HG02970 (cell line): Measurements from ENCODE around the gene TPRG1L.

Source experiments
- ATAC-seq: cut with Tn5 transposase; IDR thresholded peaks from one replicate; pipeline ENCODE4 v1.9.1; 2021; ENCODE audit warnings: mild to moderate bottlenecking, moderate library complexity, moderate number of reproducible peaks; ENCODE audit not compliant: unreplicated experiment, low FRiP score

Gene TPRG1L

DNA sequence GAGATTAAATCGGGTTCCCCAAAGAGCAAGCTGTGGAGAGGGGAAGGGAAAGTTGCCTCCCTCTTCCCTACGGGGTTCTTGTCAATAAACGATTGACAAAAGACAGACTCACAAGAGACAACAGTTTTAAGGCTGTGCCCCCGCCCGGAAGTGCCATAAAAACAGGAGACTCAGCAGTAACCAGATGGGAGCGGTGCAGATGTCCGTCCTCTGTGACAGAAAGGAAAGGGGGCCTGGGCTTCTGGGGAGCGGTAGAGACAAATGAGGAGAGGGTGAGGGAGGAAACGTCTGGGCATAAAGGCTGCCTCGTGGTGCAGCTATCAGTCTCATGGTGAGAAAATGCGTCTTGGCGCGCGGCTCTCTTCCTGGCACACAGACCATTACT is 33.4 kb downstream of the TPRG1L start:
- ATAC-seq, result no peak

DNA sequence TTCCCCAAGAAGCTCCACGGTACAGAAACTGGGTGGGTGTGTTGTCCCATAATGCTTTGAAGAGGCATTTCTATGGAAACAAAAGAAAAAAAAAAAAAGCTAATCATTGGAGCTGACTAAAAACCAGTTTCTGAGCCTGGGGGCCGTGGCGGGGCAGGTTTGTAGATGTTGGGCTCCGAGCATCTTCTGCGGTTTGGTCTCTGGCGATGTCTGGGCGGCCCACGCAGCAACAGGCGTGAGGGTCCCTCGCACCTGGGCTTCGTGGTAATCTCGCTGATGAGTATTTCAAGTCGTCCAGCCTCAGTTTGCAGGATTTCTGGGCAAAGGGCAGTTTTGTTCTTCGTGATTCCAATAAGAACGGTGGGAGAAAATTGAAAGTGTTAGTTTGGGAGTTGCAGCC is 34.3 kb downstream of the TPRG1L start:
- ATAC-seq, result no peak

DNA sequence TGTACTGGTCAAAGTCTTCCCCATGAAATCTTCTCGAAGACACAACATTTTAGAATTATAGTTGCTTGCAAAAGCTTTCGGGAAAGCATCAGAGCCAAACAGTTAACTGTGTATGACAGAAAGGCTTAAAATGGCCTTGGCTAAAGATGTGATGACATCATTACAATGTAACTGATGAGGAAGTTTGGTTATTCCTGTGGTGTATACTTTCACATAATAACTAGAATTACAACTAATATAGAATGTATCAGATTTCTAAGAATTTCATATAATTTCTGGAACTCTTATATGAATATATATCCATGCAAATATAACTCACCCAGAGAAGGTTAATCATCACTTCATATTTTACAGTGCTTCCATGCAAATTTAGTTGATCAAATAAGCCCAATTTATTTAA is 35.9 kb downstream of the TPRG1L start:
- ATAC-seq, result no peak

DNA sequence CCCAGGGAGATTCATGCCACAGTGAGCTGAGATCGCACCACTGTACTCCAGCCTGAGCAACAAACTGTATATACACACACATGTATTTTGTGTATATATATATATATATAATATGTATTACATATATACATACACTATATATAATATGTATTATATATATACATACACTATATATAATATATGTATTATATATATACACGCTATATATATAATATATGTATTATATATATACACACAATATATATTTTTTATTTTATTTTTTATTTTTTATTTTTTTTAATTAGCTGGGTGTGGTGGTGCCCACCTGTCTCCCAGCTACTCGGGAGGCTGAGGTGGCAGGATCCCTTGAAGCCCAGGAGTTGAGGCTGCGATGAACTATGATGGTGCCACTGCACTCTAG is 36.8 kb downstream of the TPRG1L start:
- ATAC-seq, result no peak

DNA sequence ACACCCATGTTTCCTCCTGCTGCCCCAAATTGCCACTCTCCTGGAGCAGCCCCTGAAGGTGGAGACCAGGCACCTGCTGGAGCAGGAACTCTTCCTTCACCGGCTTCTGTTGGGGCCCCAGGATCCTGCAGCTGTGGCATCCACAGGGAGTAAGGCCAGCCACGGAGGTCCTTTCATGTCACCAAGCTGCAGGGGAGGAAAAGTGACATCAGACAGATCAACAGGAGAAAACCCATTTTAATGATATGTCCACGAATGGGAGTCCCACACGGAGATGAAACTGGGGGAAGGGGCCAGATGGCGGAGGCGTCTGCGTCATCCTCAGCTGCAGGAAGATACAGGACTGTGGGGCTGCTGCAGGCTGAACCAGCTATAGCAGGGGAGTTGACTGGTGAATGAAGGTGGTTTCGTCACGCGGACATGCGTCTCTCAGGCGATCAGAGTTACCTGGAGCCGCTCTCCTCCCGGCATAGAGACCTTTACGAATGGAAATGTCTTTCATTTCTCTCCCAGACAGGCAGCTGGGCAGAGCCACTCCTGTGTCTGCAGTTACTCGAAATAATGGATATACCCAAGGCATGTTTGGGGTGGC is 37.4 kb downstream of the TPRG1L start:
- ATAC-seq, result no peak

DNA sequence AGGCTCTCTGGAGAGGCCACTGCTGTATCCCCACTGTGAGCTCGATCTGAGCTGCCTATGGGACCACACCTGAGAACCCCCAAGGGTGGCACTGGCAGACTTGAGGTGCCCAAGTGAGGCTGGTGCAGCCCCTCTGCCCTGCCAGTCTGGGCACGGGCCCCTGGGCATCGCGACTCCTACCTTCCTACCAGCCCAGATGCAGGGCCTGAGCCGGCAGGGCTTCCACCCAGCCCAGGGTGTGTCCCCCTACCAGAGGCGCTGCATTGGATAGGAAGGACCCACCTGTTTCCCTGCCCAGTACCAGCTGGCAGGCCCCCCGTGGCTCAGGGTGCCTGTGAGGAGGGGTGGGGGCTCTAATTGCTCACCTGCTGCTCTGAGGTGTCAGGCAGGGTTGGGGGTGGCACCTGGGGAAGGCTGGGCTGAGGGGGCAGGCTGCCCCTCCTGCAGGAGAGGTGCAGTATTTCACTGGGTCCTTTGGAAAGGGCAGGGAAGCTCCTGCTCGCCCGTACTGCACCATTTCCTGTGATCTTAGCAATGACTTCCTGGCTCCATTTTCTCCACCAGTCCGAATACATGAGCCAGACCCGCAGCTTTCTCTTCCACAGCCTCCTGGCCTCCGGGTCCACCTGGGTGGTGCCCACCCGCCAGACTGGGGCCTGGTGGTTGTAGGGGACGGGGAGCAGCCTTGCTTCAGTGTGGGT is 39.3 kb downstream of the TPRG1L start:
- ATAC-seq, result no peak

DNA sequence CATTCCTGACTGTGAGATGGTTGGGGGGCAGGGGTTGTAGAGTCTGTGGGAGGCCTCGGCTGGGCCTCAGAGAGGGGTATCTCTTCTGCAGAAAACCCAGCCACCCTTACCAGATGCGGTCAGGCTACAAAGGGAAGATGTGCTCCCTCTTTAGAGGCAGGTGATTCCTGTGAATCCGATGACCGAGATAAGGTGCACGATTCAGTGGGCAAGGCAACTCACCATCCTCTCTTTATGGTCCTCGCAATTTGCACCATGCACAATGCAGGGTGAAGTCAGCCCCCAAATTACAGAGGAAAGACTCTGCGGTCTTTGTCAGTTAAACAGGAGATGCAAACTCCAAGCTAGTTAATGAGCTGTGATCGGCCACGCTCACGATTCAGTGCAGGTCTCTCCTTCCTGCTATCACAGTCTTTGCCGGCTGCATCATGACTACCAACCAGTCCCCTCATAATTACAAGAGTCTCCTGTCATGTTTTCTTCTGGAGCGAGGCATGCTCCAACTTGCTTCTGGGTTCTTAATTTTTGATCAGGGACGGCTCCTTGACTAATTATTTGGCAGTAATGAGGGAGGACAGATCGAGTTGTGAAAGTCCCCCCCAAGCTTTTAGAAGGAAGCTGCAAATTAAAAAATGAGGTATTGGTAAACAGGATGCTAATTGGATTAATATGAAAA is 40.0 kb downstream of the TPRG1L start:
- no peak for ATAC-seq

DNA sequence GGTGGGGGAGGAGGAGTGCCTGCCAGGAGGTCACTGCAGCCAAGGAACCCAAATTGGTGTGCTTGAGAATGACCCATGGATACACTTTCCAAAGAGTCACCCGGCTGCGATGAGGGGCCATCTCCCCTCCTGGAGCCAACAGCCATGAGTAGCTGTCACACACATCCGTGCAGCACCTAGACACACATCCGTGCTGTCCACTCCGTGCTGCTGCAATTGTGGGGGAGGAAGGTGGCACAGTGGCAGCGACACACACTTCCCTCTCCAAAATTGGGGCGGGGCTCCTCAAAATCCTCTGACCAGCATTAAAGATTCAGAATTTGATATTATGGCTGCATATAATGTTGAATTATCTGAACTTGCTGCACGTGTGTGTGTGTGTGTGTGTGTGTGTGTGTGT is 43.3 kb downstream of the TPRG1L start:
- no peak for ATAC-seq

DNA sequence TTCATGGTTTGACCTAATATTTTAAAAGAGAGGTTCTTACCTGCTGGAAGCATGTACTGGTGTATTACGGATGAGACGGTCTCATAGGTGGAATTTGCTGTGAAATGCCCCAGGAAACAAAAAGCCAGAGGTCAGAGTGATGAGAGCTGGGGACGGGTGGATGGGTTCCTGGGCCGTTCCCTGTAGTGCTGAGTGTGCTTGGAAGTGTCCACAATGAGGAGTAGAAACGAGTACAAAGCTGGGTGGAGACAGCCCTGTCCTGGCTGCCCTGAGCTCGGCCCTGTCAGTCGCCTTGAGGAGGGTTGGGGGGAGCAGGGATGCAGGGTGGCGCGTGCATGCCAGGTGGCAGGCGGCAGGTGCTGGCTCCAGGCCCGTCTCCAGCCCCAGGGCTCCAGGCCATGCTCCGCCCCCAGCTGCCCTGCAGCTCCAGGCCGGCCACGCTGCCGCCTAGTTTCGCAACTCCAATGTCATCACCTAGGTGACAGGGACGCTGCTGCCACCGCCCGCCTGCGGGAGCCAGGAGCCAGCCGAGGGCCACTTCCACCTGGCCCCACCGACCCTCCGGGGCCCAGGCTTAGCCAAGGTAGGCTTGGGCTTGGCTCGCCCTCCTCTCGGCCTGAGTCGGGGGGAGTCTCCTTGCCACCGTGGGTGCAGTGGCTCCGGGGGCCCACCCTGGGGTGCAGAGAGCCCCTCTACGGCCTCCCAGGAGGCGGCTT is 43.9 kb downstream of the TPRG1L start:
- ATAC-seq, result no peak

DNA sequence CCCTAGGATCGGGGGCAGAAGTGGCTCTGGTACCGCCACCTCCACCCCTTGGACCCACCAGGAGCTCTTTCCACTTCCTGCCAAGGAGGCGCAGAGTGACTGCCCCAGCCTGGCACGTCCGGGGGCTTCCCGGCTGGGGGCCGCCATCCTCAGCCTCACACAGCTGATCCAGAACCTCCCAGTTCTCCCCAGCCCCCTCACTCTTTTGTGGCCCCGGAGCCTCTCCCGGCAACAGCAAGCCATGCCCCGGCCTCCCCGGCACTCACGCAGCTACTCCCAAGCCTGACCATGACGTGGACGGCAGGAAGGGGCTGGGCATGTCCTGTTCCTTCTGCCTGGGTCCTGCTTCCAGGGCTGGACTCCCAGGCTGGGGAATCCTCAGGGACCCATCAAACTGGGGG is 44.6 kb downstream of the TPRG1L start:
- no peak for ATAC-seq

DNA sequence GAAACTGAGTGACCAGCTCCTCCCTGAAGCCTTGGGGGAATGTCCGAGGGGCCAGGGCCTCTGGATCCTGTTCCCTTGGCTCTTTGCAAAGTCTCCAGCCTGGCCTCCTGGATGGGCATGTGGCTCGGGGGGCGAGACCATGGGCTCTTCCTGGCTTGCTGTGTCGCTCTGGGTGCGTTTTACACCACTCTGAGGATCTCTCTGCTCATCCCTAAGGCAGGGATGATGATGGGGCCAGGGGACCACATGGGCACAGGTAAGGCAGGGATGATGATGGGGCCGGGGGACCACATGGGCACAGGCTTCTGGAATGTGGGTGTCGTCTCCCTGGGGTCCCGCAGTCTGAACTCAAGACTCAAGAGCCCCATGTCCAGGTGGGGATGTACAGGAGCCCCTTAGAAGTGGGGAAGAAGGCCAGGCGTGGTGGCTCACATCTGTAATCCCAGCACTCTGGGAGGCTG is 45.2 kb downstream of the TPRG1L start:
- no peak for ATAC-seq

DNA sequence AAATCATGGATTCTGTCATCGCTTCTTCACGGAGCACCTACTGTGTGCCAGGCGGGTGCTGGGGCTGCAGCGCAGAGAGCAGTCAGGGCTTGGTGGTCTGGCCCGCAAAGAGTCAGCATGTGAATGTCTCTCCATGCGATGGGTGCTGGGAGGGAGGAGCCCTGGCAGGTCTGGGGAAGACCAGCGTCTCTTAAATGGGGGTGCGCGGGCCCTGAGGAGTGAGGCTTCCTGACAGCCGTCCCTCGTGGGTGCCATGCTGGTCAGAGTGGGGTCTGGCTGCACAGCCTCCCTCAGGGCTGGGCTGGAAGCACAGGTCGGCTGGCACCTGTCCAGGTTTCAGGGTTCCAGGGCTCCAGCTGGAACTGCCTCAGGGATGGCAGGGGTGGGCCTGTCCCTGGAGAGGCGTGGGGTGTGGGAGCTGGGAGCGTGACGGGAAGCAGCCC is 46.0 kb downstream of the TPRG1L start:
- ATAC-seq, result no peak

DNA sequence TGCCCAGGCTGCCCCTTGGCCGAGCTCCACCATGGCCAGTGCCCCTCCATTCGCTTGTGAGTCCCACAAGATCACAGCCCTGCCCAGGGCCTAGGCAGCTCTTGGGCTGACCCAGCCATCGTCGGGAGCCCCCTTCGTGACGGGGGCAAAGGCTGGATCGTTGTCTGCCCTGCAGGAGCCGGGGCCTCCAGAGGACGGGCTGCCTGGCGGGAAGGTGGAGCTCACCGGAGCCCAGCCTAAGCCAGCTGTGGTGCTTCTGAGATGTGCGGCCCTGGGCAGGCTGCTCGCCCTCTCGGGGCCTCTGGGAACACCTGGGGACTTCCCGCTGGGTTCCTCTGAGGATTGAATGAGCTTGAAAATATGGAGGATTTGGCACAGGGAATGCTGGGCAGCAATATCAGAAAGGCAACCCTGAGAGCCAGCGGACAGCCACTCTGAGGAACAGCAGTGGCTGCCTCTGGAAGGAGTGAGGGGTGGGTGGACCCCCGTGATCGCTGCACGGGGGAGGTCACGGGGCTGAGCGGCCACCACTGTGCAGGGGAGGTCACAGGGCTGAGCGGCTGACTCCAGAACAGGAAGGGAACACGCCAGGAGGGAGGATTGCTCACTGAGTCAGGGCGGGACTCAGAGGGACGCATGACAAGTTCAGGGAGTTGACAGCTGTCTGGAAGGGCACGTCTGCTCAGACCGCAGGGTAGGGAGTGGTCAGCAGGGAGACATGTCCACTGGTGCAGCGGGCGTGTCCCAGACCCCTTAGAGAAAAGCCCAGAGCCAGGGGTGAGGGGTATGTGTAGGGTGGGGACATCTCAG is 46.8 kb downstream of the TPRG1L start:
- ATAC-seq, result no peak

DNA sequence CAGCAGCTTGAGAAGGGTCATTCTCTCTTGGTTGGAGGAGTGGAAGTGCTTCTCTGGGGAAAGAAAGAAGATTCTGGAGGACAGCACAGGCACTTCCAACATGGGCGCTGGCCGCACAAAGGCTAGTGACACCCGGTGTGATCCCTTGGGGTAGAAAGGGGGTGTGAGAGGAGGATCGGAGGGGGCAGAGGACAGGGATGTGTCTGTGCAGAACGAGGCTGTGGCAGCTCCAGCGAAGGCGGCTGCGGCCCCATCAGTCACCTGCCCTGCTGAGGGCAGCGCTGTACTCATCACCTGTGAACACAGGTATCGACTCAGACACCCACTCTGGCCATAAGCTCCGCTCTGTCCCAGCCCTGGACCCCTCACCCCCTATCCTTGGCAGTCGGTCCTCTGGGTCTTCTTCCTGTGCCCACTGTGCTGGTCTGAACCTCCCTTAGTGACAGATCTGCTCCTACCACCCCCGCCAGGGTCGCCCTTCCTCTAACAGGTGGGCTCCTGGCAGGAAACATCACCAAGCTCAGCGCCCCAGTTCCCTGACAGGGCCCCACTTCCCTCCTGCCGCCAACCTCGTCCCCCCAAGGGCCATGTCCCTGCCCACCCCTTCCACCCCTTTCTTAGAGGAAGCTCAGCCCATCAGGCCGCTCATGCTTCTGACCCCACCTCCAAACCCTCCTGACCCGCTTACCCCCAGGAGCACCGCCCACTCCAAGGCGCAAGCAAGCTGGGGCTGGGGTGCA is 47.6 kb downstream of the TPRG1L start:
- ATAC-seq, result no peak

DNA sequence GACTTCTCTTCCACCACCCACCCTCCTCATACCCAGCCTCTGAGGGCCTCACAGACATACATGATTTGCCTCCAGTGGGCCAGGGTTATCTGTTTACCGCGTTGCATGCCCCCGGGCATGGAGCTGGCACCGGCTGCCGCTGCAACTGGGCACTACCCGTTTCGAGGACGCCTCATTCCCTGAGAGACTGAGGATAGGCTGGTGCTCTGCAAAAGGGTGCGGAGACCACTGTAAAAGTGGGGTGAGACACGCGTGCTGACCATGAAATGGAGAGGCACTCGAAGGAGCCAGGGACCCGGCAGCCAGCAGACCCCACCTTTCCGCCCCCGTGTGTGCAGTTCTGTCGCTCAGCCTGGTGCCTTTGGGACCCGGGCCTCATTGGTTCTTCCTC is 48.2 kb downstream of the TPRG1L start:
- ATAC-seq, result no peak

DNA sequence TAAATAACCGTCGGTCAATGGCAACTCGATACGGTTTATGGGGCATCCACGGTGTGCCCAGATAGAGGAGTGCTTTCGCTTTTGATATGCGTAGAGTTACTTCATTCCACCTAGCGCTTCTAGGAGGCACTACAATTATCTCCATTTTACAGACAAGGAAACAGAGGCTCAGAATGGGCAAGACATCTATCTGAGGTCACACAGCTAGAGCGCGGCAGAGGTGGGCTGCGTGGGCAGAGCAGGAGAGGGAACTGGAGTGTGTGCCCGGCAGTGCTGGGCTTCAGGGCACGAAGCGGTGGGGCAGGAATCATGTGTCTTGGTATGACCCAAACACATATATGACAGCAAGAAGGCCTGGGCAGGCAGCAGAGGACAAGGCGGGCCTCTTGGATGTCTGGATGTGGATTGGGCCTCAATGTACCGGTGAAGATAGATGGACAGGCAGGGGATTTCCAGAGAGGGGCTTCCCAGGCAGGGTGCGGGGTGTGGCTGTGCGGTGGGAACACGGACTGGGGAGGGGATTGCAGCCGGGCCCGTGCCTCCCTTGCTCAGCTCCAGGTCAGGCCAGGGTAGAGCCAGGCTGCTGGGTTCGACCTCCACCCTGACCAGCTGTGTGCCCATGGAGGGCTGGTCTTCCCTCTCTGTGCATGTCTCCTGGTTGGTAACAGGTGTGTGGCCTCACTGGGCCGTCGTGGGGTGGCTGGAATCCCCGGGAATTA is 48.7 kb downstream of the TPRG1L start:
- ATAC-seq, result no peak

DNA sequence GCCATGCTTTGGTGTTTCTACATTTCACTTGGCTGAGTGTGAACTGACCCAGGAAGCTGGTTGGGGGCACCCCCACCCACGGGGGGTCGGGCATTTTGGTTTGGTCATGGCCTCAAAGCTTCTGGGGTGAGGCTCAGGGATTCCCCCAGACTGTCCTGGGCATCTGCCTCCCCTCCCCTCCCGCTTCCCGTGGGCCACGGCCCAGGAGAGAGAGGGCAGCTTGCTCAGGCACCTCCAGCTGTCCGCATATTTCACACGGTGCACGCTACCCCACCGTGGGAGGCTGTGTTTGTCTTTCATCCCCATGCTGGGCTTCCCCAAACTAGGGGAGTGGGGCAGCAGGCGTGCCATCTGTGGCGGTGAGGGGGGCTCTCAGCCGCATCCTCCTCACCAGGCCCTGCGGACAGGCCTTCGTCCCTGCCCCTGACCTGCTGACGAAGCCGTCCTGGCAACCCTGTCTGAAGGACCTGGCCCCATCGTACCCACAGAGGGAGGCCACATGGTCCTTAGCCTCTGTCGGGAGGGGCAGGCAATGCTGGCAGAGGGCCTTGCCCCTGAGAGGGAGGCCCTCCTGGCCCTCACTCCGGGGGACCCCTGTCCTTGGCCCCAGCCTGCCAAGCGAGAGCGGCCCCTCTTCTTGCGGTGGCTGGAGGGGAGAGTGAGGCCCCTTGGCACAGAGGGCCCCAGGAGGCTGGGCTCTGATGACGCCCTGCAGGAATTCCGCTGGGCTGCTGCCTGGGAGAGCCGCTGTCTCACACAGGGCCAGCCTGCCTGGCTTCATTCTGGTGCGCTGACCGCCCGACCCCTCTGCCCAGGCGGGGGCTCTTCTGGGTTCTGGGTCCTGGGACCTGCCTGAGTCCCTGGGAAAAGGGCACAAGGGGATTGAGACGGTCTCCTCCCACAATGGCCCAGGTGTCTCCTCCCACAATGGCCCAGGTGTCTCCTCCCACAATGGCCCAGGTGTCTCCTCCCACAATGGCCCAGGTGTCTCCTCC is 49.6 kb downstream of the TPRG1L start:
- no peak for ATAC-seq

DNA sequence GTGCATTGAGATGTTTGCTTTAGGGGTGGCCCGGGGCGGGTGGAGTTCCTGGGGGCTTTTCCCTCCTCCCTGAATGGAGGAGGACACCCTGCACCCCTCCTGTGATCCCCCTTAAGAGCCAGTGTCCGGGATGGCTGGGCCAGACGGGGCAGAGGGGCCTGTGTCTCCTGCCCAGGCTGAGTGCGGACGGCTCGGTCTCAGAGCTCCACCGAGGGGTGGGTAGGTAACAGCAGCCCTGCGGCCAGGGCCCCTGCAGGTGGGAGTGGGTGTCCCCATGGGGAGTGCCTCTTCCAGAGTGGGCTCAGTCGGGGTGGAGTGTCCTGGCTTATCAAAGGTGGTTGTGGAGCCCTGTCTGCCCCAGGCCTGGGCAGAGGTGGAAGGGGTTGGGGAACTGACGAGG is 50.6 kb downstream of the TPRG1L start:
- ATAC-seq, result no peak
